Smooth muscle cell (in vitro differentiated cells): ENCODE results near the gene MIX23. TPM values are rescaled to one million over a fixed set of nuclear protein-coding genes. Genes with fewer than 3 reads are reported as not detected.
A peak's percentile ranks its signal among the peaks of the same experiment; 100 is the strongest.

Experiments
- DNase-seq: peaks from one replicate; lab custom pipeline; 2025; ENCODE audit not compliant: unreplicated experiment; lab: John Stamatoyannopoulos, UW
- H2AFZ ChIP-seq: fragments of 200-600 bp; sonication (generic); 2 replicates; pipeline ENCODE4 v1.6.0; 2016; ENCODE audit warnings: antibody characterized with exemption, low read depth, mild to moderate bottlenecking
- H3F3A ChIP-seq: fragments of 200-600 bp; sonication (generic); 2 replicates; pipeline ENCODE4 v1.6.0; 2017; ENCODE audit warnings: antibody characterized with exemption, low read depth
- H3K27ac ChIP-seq: fragments of 200-600 bp; sonication (generic); 2 replicates; pipeline ENCODE4 v1.5.1; 2016; ENCODE audit warnings: low read depth, mild to moderate bottlenecking
- H3K27me3 ChIP-seq: fragments of 200-600 bp; sonication (generic); 2 replicates; pipeline ENCODE4 v1.6.1; 2016; ENCODE audit warnings: low read depth, mild to moderate bottlenecking
- H3K36me3 ChIP-seq: fragments of 200-600 bp; sonication (generic); 2 replicates; pipeline ENCODE4 v1.5.1; 2016; ENCODE audit warnings: low read depth
- H3K4me1 ChIP-seq: fragments of 200-600 bp; sonication (generic); 2 replicates; pipeline ENCODE4 v1.5.1; 2016; ENCODE audit warnings: low read depth
- H3K4me2 ChIP-seq: fragments of 200-600 bp; sonication (generic); 2 replicates; pipeline ENCODE4 v1.6.0; 2016; ENCODE audit warnings: mild to moderate bottlenecking
- H3K4me3 ChIP-seq: fragments of 200-600 bp; sonication (generic); 2 replicates; pipeline ENCODE4 v1.5.1; 2016; ENCODE audit warnings: mild to moderate bottlenecking
- H3K79me2 ChIP-seq: fragments of 200-600 bp; sonication (generic); 2 replicates; pipeline ENCODE4 v1.6.0; 2016; ENCODE audit warnings: low read depth, mild to moderate bottlenecking
- H3K9ac ChIP-seq: fragments of 200-600 bp; sonication (generic); 2 replicates; pipeline ENCODE4 v1.6.0; 2016; ENCODE audit warnings: low read depth
- H3K9me3 ChIP-seq: fragments of 200-600 bp; sonication (generic); replicated peaks from 2 replicates; pipeline ENCODE4 v1.5.1; 2016; ENCODE audit warnings: low read depth
- H4K20me1 ChIP-seq: fragments of 200-600 bp; sonication (generic); 2 replicates; pipeline ENCODE4 v1.6.0; 2016; ENCODE audit warnings: low read depth
- WGBS: methylation state at CpG from one replicate; pipeline ENCODE4 v1.1.7; 2016; ENCODE audit warnings: low lambda C conversion rate; 5-methylcytosine and 5-hydroxymethylcytosine counted together
- polyA plus RNA-seq: library from polyadenylated mRNA; unstranded; fragments of >200 nt; fragmentation: Nextera tagmentation; extraction: Ambion mirVana; gene quantifications from 2 replicates; pipeline ENCODE4 v1.2.1, GENCODE V29; 2016
- total RNA-seq: library from RNA; depleted of rRNA; stranded (reverse); fragments of >200 nt; gene quantifications from 2 replicates; pipeline ENCODE4 v1.2.3, GENCODE V29; 2014
- TF ChIP-seq, protein P1 (sequence below): fragments of 200-600 bp; sonication (generic); IDR thresholded peaks from 2 replicates; pipeline ENCODE4 v1.5.1; 2017; ENCODE audit warnings: borderline replicate concordance, mild to moderate bottlenecking, antibody characterized with exemption; ENCODE audit not compliant: insufficient read depth, poor library complexity, severe bottlenecking

The MIX23 gene
- total and polyA plus RNA-seq, 2 experiments from 2014 or later = 43.4 to 48.8 TPM

DNA sequence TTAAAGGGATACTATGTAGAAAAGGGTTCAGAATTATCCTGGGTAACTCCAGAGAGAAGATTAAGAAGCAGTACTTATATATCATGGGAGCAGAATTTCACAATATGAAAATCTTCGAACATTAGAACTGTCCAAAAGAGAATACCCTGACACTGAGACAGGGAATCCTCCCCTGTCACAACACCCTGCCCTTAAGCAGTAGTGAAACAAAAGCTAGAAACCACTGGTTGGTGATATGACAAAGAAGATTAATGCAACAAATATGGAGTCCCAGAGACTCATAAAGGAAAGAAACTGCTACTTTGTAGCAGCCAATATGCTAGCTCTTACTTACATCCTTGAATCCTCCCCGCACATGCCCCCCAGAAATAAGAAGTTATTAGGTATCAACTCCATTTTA lies 18.5 kb downstream of the MIX23 start:
- Histone ChIP-seq H3K4me1 (no peaks in the 10 kb centered on the region), H4K20me1 (no peaks in the 10 kb centered on the region), H3K27me3 (no peaks in the 10 kb centered on the region), H3K4me2 (no peak overlapping the region), H3K36me3 (peaks cover 12% of the 10 kb centered on the region), H3K4me3 (no peak overlapping the region), H3K27ac (no peak overlapping the region), H2AFZ (no peak overlapping the region), H3K9ac (no peak overlapping the region), H3K79me2 (no peaks in the 10 kb centered on the region), H3K9me3 (no peaks in the 10 kb centered on the region), H3F3A (no peaks in the 10 kb centered on the region)
- TF ChIP-seq, protein P1, sequence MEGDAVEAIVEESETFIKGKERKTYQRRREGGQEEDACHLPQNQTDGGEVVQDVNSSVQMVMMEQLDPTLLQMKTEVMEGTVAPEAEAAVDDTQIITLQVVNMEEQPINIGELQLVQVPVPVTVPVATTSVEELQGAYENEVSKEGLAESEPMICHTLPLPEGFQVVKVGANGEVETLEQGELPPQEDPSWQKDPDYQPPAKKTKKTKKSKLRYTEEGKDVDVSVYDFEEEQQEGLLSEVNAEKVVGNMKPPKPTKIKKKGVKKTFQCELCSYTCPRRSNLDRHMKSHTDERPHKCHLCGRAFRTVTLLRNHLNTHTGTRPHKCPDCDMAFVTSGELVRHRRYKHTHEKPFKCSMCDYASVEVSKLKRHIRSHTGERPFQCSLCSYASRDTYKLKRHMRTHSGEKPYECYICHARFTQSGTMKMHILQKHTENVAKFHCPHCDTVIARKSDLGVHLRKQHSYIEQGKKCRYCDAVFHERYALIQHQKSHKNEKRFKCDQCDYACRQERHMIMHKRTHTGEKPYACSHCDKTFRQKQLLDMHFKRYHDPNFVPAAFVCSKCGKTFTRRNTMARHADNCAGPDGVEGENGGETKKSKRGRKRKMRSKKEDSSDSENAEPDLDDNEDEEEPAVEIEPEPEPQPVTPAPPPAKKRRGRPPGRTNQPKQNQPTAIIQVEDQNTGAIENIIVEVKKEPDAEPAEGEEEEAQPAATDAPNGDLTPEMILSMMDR = no peak
- 58% methylated on average over 2 of the region's 2 CpGs for WGBS
- DNase-seq = no peak

DNA sequence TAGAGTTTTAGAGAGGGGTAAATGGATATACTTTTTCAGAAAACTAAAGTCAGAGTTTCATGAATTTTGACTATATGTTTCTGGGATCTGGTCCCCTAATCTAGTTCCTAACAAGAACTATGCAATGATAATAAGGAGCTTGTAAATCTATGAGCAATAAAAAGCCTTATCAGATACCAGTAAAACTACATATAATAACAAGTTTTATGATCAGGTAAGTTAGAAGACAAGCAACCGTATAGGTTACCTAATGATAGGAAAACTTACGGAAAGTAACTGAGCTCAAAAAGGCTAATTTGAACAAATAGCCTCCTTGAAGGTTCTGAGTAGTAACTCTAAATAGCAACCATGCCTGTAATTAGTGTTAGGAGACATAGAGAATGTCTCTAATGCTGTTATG lies 21.0 kb downstream of the MIX23 start:
- Histone ChIP-seq H4K20me1 (no peaks in the 10 kb centered on the region), H3K27me3 (no peaks in the 10 kb centered on the region), H3K4me1 (no peaks in the 10 kb centered on the region), H3K4me3 (no peak overlapping the region), H3F3A (no peaks in the 10 kb centered on the region), H3K4me2 (no peak overlapping the region), H3K36me3 (peaks cover 12% of the 10 kb centered on the region), H3K9me3 (no peaks in the 10 kb centered on the region), H2AFZ (no peak overlapping the region), H3K9ac (no peak overlapping the region), H3K27ac (no peak overlapping the region), H3K79me2 (no peaks in the 10 kb centered on the region)
- TF ChIP-seq, protein P1 = no peak
- DNase-seq = no peak
- WGBS = 92% methylated on average over 2 of the region's 2 CpGs

DNA sequence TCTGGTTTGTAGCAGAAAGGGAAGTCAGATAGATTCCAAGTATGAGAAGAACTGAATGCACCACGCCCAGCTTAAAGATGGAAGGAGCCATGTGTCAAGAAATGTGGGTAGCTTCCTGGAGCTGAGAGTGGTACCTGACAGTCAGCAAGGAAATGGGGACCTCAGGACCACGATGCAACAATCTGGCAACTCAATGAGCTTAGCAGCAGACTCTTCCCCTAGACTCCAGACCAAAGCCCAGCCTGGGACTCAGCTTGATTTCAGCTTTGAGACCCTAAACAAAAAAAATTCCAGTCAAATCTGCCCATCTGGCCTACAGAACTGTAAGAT lies 24.4 kb downstream of the MIX23 start:
- H3K4me3 ChIP-seq = no peak overlapping the region
- H4K20me1 ChIP-seq = no peaks in the 10 kb centered on the region
- H3K9me3 ChIP-seq = no peaks in the 10 kb centered on the region
- H3K4me2 ChIP-seq = no peak overlapping the region
- no peak for DNase-seq
- no peak overlapping the region for H3K27ac ChIP-seq
- 93% methylated on average over 2 of the region's 2 CpGs for WGBS
- no peaks in the 10 kb centered on the region for H3K4me1 ChIP-seq
- no peaks in the 10 kb centered on the region for H3K27me3 ChIP-seq
- H3K9ac ChIP-seq = no peak overlapping the region
- TF ChIP-seq, protein P1 = no peak
- H3F3A ChIP-seq = no peaks in the 10 kb centered on the region
- no peaks in the 10 kb centered on the region for H3K79me2 ChIP-seq
- H2AFZ ChIP-seq = no peak overlapping the region
- H3K36me3 ChIP-seq = peaks cover 12% of the 10 kb centered on the region

DNA sequence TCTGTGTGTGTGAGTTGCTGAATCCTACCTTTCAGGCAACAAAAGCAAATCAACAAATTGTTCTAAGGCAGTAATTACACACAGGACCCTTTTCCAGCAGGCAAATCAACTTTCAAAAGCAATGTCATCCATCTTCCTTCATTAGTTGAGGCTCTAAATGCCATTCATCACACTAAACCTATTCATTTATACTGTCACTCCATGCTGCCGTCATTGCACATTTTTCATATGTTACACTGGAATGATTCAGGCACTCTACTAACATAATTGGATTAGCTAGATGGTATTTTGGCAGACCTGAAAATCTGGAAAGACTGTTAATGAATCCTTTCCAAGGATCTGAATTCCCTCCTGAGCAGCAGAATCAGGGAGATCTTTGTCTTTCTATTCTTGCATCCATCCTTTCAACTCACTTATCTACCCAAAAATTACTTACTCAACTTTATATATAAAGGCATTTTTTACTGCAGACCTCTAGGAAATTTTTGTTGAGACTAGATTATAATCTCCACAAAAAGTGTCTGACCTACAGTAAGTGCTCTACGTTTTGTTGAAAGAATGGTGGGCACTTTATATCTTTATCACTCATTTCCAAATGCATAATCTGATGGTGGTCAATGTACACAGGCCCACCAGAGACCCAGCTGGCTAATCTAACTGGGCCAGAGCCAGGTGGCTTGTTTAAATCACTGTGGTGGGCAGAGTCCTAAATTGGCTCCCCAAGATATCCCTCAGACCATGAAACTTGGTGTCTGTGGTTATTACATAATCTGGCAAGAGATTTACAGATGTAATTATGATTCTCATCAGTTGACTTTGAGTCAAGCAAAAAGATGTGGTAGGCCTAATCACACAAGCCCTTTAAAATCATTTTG lies 25.0 kb downstream of the MIX23 start:
- Histone ChIP-seq H3K27me3 (no peaks in the 10 kb centered on the region), H3K9me3 (no peaks in the 10 kb centered on the region), H3K27ac (peak overlapping the region; percentile 54), H3K36me3 (peaks cover 9% of the 10 kb centered on the region), H4K20me1 (no peaks in the 10 kb centered on the region), H2AFZ (no peak overlapping the region), H3F3A (no peaks in the 10 kb centered on the region), H3K79me2 (no peaks in the 10 kb centered on the region), H3K4me2 (no peak overlapping the region), H3K4me1 (no peaks in the 10 kb centered on the region), H3K9ac (no peak overlapping the region), H3K4me3 (no peak overlapping the region)
- no peak for DNase-seq
- TF ChIP-seq, protein P1 = no peak
- WGBS = 82% methylated on average over 2 of the region's 2 CpGs
